H1 (cell line): ENCODE data around the gene SYMPK. TPM values are rescaled to one million over a fixed set of nuclear protein-coding genes. Genes with fewer than 3 reads are reported as not detected.

ENCODE experiments used
- CTCF ChIA-PET: fragments of 300-600 bp; sonication (Branson Sonifier 250); formaldehyde crosslinking; loops from one replicate; lab custom pipeline; 2021; ENCODE audit not compliant: partially characterized antibody; lab: Charles Lee
- POLR2A ChIA-PET: fragments of 300-600 bp; sonication (Branson Sonifier 250); formaldehyde crosslinking; loops from one replicate; lab custom pipeline; 2021; ENCODE audit warnings: inconsistent platforms; ENCODE audit not compliant: partially characterized antibody; lab: Charles Lee
- DNase-seq, 2 experiments: peaks; one replicate each; pipeline versions ENCODE4 v3.0.0 to v3.0.0-alpha.2; 2010 to 2022; ENCODE audit warnings: low spot score in 2 of 2, low read depth in 1 of 2, mixed read lengths in 1 of 2
- FAIRE-seq: peaks from 2 replicates; lab custom pipeline; 2011; peaks lifted over from hg19 to GRCh38; lab: Jason Lieb, UNC
- H2AFZ ChIP-seq: 2 replicates; pipeline ENCODE4 v1.8.1; 2012; ENCODE audit warnings: low read length, inconsistent platforms
- H2AK5ac ChIP-seq: 2 replicates; pipeline ENCODE4 v1.6.1; 2013; ENCODE audit warnings: low read depth, low read length
- H2BK120ac ChIP-seq: replicated peaks from 2 replicates; pipeline ENCODE3; 2013; ENCODE audit warnings: low read depth, low read length, inconsistent platforms
- H2BK12ac ChIP-seq: 2 replicates; pipeline ENCODE4 v1.6.1; 2013; ENCODE audit warnings: low read depth, low read length
- H2BK15ac ChIP-seq: 2 replicates; pipeline ENCODE4 v1.6.1; 2013; ENCODE audit warnings: low read length
- H2BK20ac ChIP-seq: 2 replicates; pipeline ENCODE4 v1.6.1; 2013; ENCODE audit warnings: low read length
- H2BK5ac ChIP-seq: 2 replicates; pipeline ENCODE4 v1.6.1; 2013; ENCODE audit warnings: low read depth, low read length
- H3K14ac ChIP-seq: 2 replicates; pipeline ENCODE4 v1.6.1; 2013; ENCODE audit warnings: inconsistent platforms; ENCODE audit not compliant: insufficient read length
- H3K18ac ChIP-seq: 2 replicates; pipeline ENCODE4 v1.6.1; 2013; ENCODE audit warnings: low read length; ENCODE audit errors: extremely low read depth
- H3K23ac ChIP-seq: 2 replicates; pipeline ENCODE4 v1.6.1; 2013; ENCODE audit warnings: inconsistent platforms; ENCODE audit not compliant: insufficient read length
- H3K23me2 ChIP-seq: 2 replicates; pipeline ENCODE4 v1.6.1; 2013; ENCODE audit warnings: low read depth, low read length
- H3K27ac ChIP-seq: 2 replicates; pipeline ENCODE4 v1.6.1; 2011; ENCODE audit warnings: low read depth, low read length, inconsistent platforms
- H3K27me3 ChIP-seq, 4 experiments: replicated peaks in 1 of 4; 1 replicate in 1 of 4; 2 replicates in 3 of 4; pipeline versions ENCODE4 v1.6.1 to v1.8.1; 2011 to 2013; ENCODE audit warnings: low read length in 3 of 4, mild to moderate bottlenecking in 3 of 4, inconsistent platforms in 2 of 4, mixed read lengths in 2 of 4, moderate library complexity in 1 of 4; ENCODE audit not compliant: control insufficient read depth in 3 of 4, insufficient read depth in 3 of 4; ENCODE audit errors: extremely low read depth in 1 of 4
- H3K36me3 ChIP-seq, 4 experiments: 2 replicates each; pipeline versions ENCODE4 v1.6.1 to v1.8.1; 2011 to 2013; ENCODE audit warnings: mild to moderate bottlenecking in 4 of 4, low read length in 3 of 4, moderate library complexity in 2 of 4, control low read depth in 1 of 4, inconsistent platforms in 1 of 4; ENCODE audit not compliant: insufficient read depth in 4 of 4, control insufficient read depth in 2 of 4
- H3K4ac ChIP-seq: replicated peaks from 2 replicates; pipeline ENCODE3; 2013; ENCODE audit warnings: low read length, low read depth, mixed read lengths, inconsistent platforms; ENCODE audit not compliant: insufficient read length
- H3K4me1 ChIP-seq, 4 experiments: replicated peaks in 1 of 4; 1 replicate in 1 of 4; 2 replicates in 3 of 4; pipeline versions ENCODE4 v1.6.1 to v1.8.1; 2011 to 2013; ENCODE audit warnings: low read length in 3 of 4, inconsistent platforms in 2 of 4, mixed read lengths in 1 of 4; ENCODE audit not compliant: insufficient read depth in 4 of 4, control insufficient read depth in 3 of 4
- H3K4me2 ChIP-seq, 2 experiments: 2 replicates each; pipeline versions ENCODE4 v1.6.1 to v1.8.1; 2011 to 2013; ENCODE audit warnings: low read depth in 2 of 2, low read length in 2 of 2, control low read depth in 1 of 2, inconsistent platforms in 1 of 2, mild to moderate bottlenecking in 1 of 2; ENCODE audit not compliant: insufficient read depth in 1 of 2
- H3K4me3 ChIP-seq, 4 experiments: fragments of 200-600, 300-600 bp in 1 of 4; sonication (generic), shearing (Covaris generic), sonication (Bioruptor Twin) in 1 of 4; 2 replicates each; pipeline versions ENCODE4 v1.5.1 to v1.8.1; 2011 to 2016; ENCODE audit warnings: low read length in 4 of 4, low read depth in 3 of 4, control low read depth in 2 of 4, inconsistent platforms in 2 of 4, mild to moderate bottlenecking in 2 of 4, mixed read lengths in 1 of 4, moderate library complexity in 1 of 4; ENCODE audit not compliant: insufficient read depth in 2 of 4; ENCODE audit errors: extremely low read depth in 1 of 4
- H3K56ac ChIP-seq: replicated peaks from 2 replicates; pipeline ENCODE3; 2013; ENCODE audit warnings: low read depth, mild to moderate bottlenecking, mixed read lengths, low read length, inconsistent platforms; ENCODE audit not compliant: insufficient read length
- H3K79me1 ChIP-seq: 2 replicates; pipeline ENCODE4 v1.6.1; 2013; ENCODE audit warnings: low read depth, low read length, control low read depth
- H3K79me2 ChIP-seq, 2 experiments: 2 replicates each; pipeline versions ENCODE4 v1.6.1 to v1.8.1; 2012 to 2013; ENCODE audit warnings: low read length in 2 of 2, mild to moderate bottlenecking in 2 of 2, inconsistent platforms in 1 of 2; ENCODE audit not compliant: insufficient read depth in 2 of 2, control insufficient read depth in 1 of 2
- H3K9ac ChIP-seq, 4 experiments: replicated peaks in 1 of 4; 1 replicate in 1 of 4; 2 replicates in 3 of 4; pipeline versions ENCODE4 v1.6.1 to v1.8.1; 2011 to 2013; ENCODE audit warnings: low read depth in 3 of 4, low read length in 3 of 4, control low read depth in 2 of 4, mild to moderate bottlenecking in 2 of 4, moderate library complexity in 2 of 4, inconsistent platforms in 1 of 4; ENCODE audit errors: extremely low read depth in 1 of 4
- H3K9me3 ChIP-seq, 2 experiments: 2 replicates each; pipeline versions ENCODE4 v1.6.1 to v1.8.1; 2012 to 2013; ENCODE audit warnings: mild to moderate bottlenecking in 2 of 2, moderate library complexity in 2 of 2, control low read depth in 1 of 2, inconsistent platforms in 1 of 2, low read depth in 1 of 2, low read length in 1 of 2, mixed read lengths in 1 of 2; ENCODE audit not compliant: insufficient read depth in 2 of 2
- H4K20me1 ChIP-seq, 2 experiments: replicated peaks in 1 of 2; 2 replicates each; pipeline versions ENCODE3 to v1.8.1; 2011 to 2013; ENCODE audit warnings: inconsistent platforms in 2 of 2, low read length in 2 of 2, mild to moderate bottlenecking in 1 of 2; ENCODE audit not compliant: insufficient read depth in 2 of 2, control insufficient read depth in 1 of 2
- H4K5ac ChIP-seq: 2 replicates; pipeline ENCODE4 v1.6.1; 2013; ENCODE audit warnings: low read length, low read depth, mixed read lengths, inconsistent platforms; ENCODE audit not compliant: insufficient read length
- H4K8ac ChIP-seq: 2 replicates; pipeline ENCODE4 v1.8.0; 2013; ENCODE audit warnings: mild to moderate bottlenecking, moderate library complexity, low read length, inconsistent platforms; ENCODE audit not compliant: insufficient read depth; ENCODE audit errors: extremely low read depth
- H4K91ac ChIP-seq: replicated peaks from 2 replicates; pipeline ENCODE3; 2013; ENCODE audit warnings: low read length, mixed read lengths, inconsistent platforms; ENCODE audit not compliant: insufficient read length
- CTBP2 ChIP-seq: IDR thresholded peaks from 2 replicates; pipeline ENCODE4 v1.7.0; 2011; ENCODE audit warnings: borderline replicate concordance, mild to moderate bottlenecking, moderate library complexity, mixed read lengths, low read length; ENCODE audit not compliant: insufficient read depth, insufficient read length
- GABPA ChIP-seq: IDR thresholded peaks from 2 replicates; pipeline ENCODE4 v1.6.1; 2011; ENCODE audit warnings: mild to moderate bottlenecking, low read length, moderate library complexity, borderline replicate concordance; ENCODE audit not compliant: insufficient read depth
- MAX ChIP-seq: IDR thresholded peaks from 2 replicates; pipeline ENCODE4 v1.6.1; 2012; ENCODE audit warnings: inconsistent platforms
- NANOG ChIP-seq: IDR thresholded peaks from 2 replicates; pipeline ENCODE4 v1.6.1; 2011; ENCODE audit warnings: low read length, low read depth, mild to moderate bottlenecking, inconsistent platforms; ENCODE audit not compliant: insufficient read depth, poor library complexity, severe bottlenecking
- PHF8 ChIP-seq: fragments of 200-600 bp; sonication (generic); conservative IDR thresholded peaks from 2 replicates; pipeline ENCODE4 v1.7.1; 2012; ENCODE audit warnings: low read depth, mild to moderate bottlenecking, inconsistent platforms, low read length, moderate library complexity
- RBBP5 ChIP-seq: IDR thresholded peaks from 2 replicates; pipeline ENCODE4 v1.7.1; 2012; ENCODE audit warnings: low read depth, mild to moderate bottlenecking, inconsistent platforms, low read length, moderate library complexity, borderline replicate concordance
- RFX5 ChIP-seq: IDR thresholded peaks from 2 replicates; pipeline ENCODE4 v1.6.1; 2011; ENCODE audit warnings: low read depth, low read length, improper control_type of control experiment, borderline replicate concordance
- RNF2 ChIP-seq: fragments of 200-900, 300-1000 bp; sonication (generic); IDR thresholded peaks from 2 replicates; pipeline ENCODE4 v1.7.1; 2016; ENCODE audit warnings: borderline replicate concordance, low read depth, mild to moderate bottlenecking, antibody characterized with exemption, low read length; ENCODE audit not compliant: poor library complexity, severe bottlenecking; ENCODE audit errors: missing control alignments
- SRF ChIP-seq: IDR thresholded peaks from 2 replicates; pipeline ENCODE4 v1.6.1; 2011; ENCODE audit warnings: mild to moderate bottlenecking, low read depth, low read length, moderate library complexity
- WGBS, 2 experiments: shearing (Covaris generic) in 1 of 2; methylation state at CpG; one replicate each; pipeline versions ENCODE4 v1.1.6 to v1.1.7; 2013 to 2015; ENCODE audit warnings: low lambda C conversion rate in 2 of 2, mixed read lengths in 2 of 2, inconsistent platforms in 1 of 2, low coverage in 1 of 2, missing lambda C conversion rate in 1 of 2; ENCODE audit not compliant: insufficient replicate concordance in 2 of 2, insufficient coverage in 1 of 2, insufficient read length in 1 of 2; ENCODE audit errors: extremely low coverage in 1 of 2, missing lambda C conversion rate in 1 of 2; 5-methylcytosine and 5-hydroxymethylcytosine counted together
- polyA plus RNA-seq, 7 experiments: library from polyadenylated mRNA; depleted of rRNA in 3 of 7; stranded (reverse) in 5 of 7; unstranded in 2 of 7; fragments of >200 nt in 5 of 7; fragments of 200-250 nt in 2 of 7; gene quantifications; 1 replicate in 5 of 7; 2 replicates in 1 of 7; 4 replicates in 1 of 7; pipeline versions ENCODE4 v1.2.1 to v1.2.3, GENCODE V29; 2011 to 2013; ENCODE audit warnings: missing spikeins in 2 of 7, mixed read lengths in 2 of 7
- total RNA-seq: library from RNA; stranded (reverse); fragmentation: NEBNext Ultra II Directional; extraction: Animal tissue kit (Norgen Biotek cat#: 25700); gene quantifications from 2 replicates; pipeline ENCODE4 v1.2.1, GENCODE V29; 2021

SYMPK gene
- total and polyA plus RNA-seq, 2 of the 8 experiments (the other 6 are each of a cell fraction or from before 2014, with no cell fraction given) = 93.6 to 99.5 TPM

GRCh38 chr19:45780146-45780447 lies 82.8 kb downstream of the SYMPK start:
- Histone ChIP-seq H3K56ac (no peak overlapping the region), H2BK12ac (0 out of 2 replicates have a peak overlapping the region, but pooled peaks have one; percentile 1), H3K27me3 (peaks cover 0 to 6% (median 0%) of the 10 kb centered on the region in 4 experiments; a peak in 1 of 7 replicates), H4K91ac (no peak overlapping the region), H3K18ac (no peak overlapping the region), H3K23ac (no peak overlapping the region), H3K14ac (no peak overlapping the region), H3K4ac (no peak overlapping the region), H3K9ac (no peak overlapping the region), H2BK15ac (no peak overlapping the region), H2AK5ac (no peak overlapping the region), H2AFZ (no peak overlapping the region), H3K23me2 (peaks cover 4% of the 10 kb centered on the region; the same call in 1 of the 2 replicates), H3K27ac (no peak overlapping the region), H3K9me3 (no peaks in the 10 kb centered on the region), H3K4me1 (peaks cover 3 to 26% (median 15%) of the 10 kb centered on the region in 4 experiments), H4K5ac (no peak overlapping the region), H3K79me2 (no peaks in the 10 kb centered on the region), H3K4me3 (peak overlapping the region in 3 of 4 experiments; percentile 28 to 60 (median 39); a peak in 4 of 8 replicates), H4K20me1 (peaks cover 12 to 19% of the 10 kb centered on the region in 2 experiments), H2BK20ac (no peak overlapping the region), H2BK120ac (no peak overlapping the region), H2BK5ac (no peak overlapping the region), H3K36me3 (peaks cover 3 to 10% (median 7%) of the 10 kb centered on the region in 4 experiments; a peak in 5 of 8 replicates), H3K4me2 (peak overlapping the region; percentile 58 to 87), H4K8ac (no peak overlapping the region), H3K79me1 (0 out of 2 replicates have a peak, but pooled peaks cover 4% of the 10 kb centered on the region)
- no peak for DNase-seq
- TF ChIP-seq SRF (no peak), RNF2 (no peak), GABPA (no peak), PHF8 (no peak), NANOG (no peak), RBBP5 (no peak), CTBP2 (no peak), RFX5 (no peak), MAX (no peak)
- ChIA-PET POLR2A (interaction anchor here (0.9 to 9.5 kb wide), 8 partner anchors 9 to 194 kb away, joined by 3 to 133 read pairs (median 6); partner anchors contain the start of genes DMWD, FOXA3 and SIX5), CTCF (interaction anchor here (3.1 to 5.1 kb wide), 2 partner anchors 10 to 37 kb away, joined by 13 to 45 read pairs; partner anchors contain the start of gene SIX5)
- FAIRE-seq = no peak
- WGBS, 2 experiments = 60% methylated on average over 4 of the region's 4 CpGs; no CpG with 5 or more reads in 1 of the 2 experiments
